Metanephros (tissue), 2 donors: ENCODE data around the gene CALN1. TPM values are rescaled to one million over a fixed set of nuclear protein-coding genes. Genes with fewer than 3 reads are reported as not detected.

Experiments
- small RNA-seq: library from RNA; depleted of rRNA; stranded (forward); fragments of <200 nt; gene quantifications from one replicate; pipeline ENCODE3, GENCODE V24; 2014; ENCODE audit warnings: low replicate concordance
- total RNA-seq: library from RNA; depleted of rRNA; stranded (reverse); fragments of >200 nt; gene quantifications from one replicate; pipeline ENCODE4 v1.2.3, GENCODE V29; 2014

The CALN1 gene
- total RNA-seq = 0.23 TPM

GRCh38 chr7:72412121-72412618 is at the start of gene CALN1:
Gene CALN1 (minus strand): TSS chr7:72412338.

Small RNAs within 50 kb of the gene (small RNA-seq; reads per million reads assigned to genes)
- gene AC005011.1 = not detected
- not detected for gene RNA5SP232
